Stimulated activated naive CD8-positive, alpha-beta T cell treated with anti-CD3 and anti-CD28 coated beads, Interleukin-15, Interleukin-2, amounts not matched to agents 100 U/mL and 50 U/mL, for 24 hours (primary cell): ENCODE measurements around the gene NALCN.

ENCODE experiments used
- ATAC-seq: fragments of 150-1000 bp; cut with Tn5 transposase; one replicate; pipeline ENCODE4 v1.10.0; 2021
- DNase-seq: peaks from one replicate; pipeline ENCODE4 v3.0.0; 2021

Gene NALCN

GRCh38 chr13:101121608-101122007, 294.7 kb downstream of the NALCN start:
- ATAC-seq = no peak
- no peak for DNase-seq

DNA sequence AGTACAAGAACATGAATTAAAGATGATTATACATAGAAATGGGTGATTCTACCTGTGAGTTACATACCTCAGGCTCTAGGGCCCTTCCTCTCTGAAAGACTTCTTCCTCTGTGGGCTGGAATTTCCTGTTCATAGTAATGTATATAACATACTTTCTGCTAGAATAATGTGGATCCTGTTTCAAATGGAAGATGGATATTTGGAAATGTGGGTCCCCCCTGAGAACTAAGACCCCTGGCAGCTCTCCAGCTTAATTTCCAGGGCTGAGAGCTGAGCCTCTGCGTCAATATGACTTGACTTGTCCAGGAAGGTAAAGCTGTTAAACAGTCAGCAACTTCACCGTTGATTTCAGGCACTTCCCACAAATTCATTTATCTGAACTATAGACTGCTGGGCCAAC, 296.3 kb downstream of the NALCN start:
- no peak for ATAC-seq
- no peak for DNase-seq

DNA sequence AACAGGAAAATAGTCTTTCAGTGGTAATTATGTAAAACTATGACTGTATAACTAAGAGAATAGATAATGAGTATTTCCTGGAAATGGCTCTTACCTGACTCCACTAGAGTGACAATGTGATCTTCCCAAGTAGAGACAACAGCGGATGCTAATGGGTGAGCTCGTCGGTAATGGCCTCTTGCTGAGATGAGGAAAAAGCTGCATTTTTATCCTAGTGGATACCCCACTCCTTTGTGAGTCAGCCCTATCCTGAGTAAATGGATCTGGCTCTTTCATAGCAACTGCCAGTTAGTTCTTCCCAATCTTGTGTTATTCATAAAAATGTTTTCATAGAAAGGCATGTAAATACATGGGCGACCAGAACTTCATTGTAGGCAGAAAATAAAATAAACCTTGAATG, 299.5 kb downstream of the NALCN start:
- ATAC-seq (no peak), DNase-seq (no peak)

GRCh38 chr13:101116341-101116740, 300.0 kb downstream of the NALCN start:
- DNase-seq (no peak), ATAC-seq (no peak)

- no peak for DNase-seq
- no peak for ATAC-seq
Measured at GRCh38 chr13:101115762-101116171, 300.5 kb downstream of the NALCN start.

GRCh38 chr13:101111894-101112293, 304.4 kb downstream of the NALCN start:
- ATAC-seq = no peak

DNA sequence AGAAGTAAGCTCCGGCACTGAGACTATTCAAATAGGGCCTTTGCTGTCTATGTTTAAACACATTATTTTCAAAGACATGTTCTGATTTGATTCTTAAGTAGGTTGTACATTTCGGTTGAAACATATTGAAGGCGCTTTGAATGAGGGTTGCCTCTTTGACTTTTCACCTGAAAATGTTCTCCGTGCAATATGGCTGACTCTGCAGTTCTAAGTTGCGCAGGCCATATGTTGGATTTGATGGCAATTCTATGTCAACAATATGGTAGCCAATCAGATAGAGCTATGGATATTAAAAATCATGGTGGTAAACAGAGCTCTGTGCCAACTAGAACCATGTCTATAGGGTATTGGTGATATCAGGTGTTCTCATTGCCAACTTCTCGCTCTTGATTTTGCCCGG, 307.3 kb downstream of the NALCN start:
- DNase-seq (no peak), ATAC-seq (no peak)

More at GRCh38 chr13:101111894-101112293, 304.4 kb downstream of the NALCN start:
- DNase-seq = no peak

GRCh38 chr13:101098873-101099272, 317.4 kb downstream of the NALCN start:
- ATAC-seq (no peak), DNase-seq (no peak)

GRCh38 chr13:101092985-101093384, 323.3 kb downstream of the NALCN start:
- ATAC-seq = no peak
- DNase-seq = no peak

- no peak for ATAC-seq
- DNase-seq = no peak
Measured at GRCh38 chr13:101090287-101090686, 326.0 kb downstream of the NALCN start.

GRCh38 chr13:101085551-101085950, 330.8 kb downstream of the NALCN start:
- ATAC-seq (no peak), DNase-seq (no peak)

- no peak for ATAC-seq
- no peak for DNase-seq
Measured at GRCh38 chr13:101082441-101082840, 333.9 kb downstream of the NALCN start.

DNA sequence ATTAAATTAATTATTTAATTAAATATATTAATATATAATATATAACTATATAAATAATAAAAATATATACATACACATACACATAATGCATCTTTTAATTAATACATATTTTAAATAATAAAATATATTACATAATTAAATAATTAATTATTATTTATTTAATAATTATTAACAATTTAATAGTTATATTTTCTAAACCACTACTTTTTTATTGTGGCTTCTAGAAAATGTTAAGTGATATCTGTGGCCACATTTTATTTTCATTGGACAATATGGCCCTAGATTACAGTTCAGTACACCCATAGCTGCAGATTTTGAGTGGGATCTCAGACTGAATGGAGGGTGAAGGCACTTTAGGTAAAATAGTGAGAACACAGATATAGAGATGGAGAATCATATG, 335.7 kb downstream of the NALCN start:
- no peak for ATAC-seq
- no peak for DNase-seq

GRCh38 chr13:101065329-101065728, 351.0 kb downstream of the NALCN start:
- no peak for ATAC-seq
- DNase-seq = no peak

DNA sequence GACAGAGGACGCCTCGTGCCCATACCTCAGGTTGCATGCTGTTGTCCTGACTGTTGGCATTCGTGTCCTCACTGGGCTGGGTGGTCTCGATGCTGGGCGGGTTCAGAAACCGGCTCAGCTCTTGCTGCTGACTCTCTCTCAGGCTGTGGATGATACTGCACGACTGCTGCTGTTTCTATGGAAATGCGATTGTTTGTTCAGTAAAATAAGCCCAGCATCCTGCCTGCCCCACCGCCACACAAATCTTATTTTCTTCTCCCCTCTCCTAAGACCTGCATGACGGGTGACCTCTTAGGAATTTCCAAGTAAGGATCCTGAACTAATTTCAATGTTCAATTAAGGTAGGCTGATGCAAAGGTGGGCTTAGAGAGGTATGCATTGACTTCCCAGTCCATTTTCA, 356.5 kb downstream of the NALCN start:
- no peak for DNase-seq
- ATAC-seq = no peak

DNA sequence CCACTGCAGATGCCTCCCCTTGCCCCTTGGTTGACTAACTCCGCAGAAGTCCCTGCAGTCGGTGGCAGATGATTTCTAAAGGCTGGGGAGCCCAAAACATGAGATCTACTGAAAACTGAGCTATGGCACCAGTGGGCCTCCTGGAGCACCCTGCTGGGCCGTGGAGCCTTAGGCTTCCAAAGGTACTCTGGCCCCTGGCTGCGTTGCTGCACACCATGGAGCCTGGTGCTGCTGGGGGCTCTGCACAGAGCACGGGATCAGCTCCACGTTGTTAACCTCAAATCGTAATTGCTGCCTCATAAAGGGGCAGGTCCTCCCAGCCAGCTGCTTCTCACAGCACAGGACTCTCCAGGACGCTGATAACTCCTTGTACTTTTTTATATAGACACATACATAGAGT, 357.5 kb downstream of the NALCN start:
- no peak for ATAC-seq

DNA sequence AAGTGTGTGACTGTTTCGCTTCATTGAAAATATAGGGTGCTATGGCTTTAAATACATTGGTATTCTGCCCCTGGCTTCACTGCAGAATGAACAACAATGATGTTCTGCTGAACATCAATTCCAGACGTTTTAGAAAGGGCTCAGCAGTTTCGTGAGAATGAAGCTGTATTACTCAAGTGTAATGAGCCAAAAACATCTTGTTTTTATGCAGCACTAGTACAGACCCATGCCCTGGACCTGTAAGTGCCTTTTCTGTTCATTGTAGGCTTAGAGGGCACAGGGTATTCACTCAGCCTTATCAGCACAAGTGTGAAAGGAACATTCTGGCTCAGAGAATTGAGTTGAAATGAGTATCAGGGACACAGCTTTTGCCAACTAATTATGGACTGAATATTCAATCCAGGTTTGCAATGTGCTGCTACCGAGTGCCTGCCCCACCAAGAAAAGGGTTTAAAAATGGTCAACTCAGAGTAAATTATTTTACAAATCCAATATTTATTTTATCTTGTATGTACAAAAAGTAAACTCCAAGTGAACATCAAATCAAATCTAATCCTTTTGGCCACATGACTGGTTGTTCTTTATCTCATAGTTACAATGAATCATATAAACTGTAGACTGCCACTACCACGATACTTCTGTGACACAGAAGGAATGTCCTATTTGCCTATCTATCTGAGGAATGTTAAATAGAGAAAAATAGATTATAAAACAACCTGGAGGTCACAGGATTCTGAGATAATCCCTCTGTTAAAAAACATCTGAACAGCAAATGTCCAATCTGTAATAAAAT, 362.8 kb downstream of the NALCN start:
- ATAC-seq (no peak), DNase-seq (no peak)

More for the DNA sequence above, 357.5 kb downstream of the NALCN start:
- DNase-seq = no peak

GRCh38 chr13:101049166-101049850, 367.0 kb downstream of the NALCN start:
- ATAC-seq (no peak), DNase-seq (no peak)

DNA sequence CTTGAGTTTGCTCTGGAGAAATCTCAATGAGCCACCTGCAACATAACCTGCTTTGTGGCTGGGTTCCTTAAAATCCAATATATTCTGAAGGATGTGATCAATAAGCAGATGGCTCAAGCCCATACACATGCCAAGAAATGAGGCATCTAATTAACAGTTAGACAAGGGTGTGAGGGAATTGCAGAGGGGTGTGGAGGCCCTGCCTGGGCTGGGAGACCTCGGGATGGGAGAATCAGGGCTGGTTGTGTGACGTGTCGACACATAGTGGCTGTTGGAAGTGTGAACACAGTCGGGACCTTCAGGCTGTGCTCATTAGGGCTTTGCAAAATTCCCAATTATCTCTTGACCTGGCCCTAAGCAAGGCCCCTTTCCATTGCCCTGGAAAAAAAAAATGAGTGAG, 379.8 kb downstream of the NALCN start:
- DNase-seq (no peak), ATAC-seq (no peak)

DNA sequence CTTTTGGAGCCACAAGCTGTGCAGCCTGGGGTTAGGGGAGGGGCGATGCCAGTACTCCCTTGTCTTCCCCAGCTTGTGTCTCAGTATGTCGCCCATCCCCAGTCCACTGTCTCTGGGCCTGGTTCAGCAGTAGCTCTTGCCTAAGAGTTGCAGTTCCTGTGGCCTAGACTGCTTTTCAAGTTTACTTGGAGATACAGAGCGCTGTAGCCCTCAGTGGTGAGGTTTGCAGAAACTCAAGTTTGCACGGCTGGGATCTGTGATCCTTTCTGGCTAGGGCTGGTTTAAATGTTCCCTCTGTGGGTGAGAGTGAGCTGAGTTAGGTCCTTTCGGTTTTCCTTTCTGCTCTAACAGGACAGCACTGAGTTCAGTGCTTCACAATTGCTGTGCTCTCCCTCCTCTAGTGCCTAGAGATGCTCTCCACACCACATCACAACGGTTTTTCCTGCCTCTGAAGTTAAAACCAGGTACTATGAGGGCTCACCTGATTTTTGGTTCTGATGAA, 381.1 kb downstream of the NALCN start:
- DNase-seq (no peak), ATAC-seq (no peak)

DNA sequence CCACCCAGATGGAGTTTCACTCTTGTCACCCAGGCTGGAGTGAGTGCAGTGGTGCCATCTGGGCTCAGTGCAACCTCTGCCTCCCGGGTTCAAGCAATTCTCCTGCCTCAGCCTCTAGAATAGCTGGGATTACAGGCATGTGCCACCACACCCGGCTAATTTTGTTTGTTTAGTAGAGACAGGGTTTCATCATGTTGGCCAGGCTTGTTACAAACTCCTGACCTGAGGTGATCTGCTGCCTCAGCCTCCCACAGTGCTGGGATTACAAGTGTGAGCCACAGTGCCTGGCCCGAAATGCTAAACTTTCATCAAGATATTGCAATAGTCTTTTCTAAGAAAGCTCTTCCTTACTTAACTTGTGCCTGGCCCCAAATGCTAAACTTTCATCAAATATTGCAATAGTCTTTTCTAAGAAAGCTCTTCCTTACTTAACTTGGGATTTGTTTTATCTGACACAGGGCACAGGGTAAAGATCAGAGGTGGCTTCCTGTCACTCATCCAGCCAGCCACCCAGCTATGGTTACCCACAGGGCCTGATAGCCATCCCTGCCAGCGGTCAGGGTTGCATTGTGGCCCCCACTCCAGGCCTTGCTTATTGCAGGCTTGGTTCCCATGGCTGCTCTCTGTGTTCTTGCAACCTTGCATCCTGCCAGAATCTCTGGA, 389.4 kb downstream of the NALCN start:
- ATAC-seq (no peak), DNase-seq (no peak)

GRCh38 chr13:101026328-101026727, 390.0 kb downstream of the NALCN start:
- DNase-seq (no peak), ATAC-seq (no peak)

DNA sequence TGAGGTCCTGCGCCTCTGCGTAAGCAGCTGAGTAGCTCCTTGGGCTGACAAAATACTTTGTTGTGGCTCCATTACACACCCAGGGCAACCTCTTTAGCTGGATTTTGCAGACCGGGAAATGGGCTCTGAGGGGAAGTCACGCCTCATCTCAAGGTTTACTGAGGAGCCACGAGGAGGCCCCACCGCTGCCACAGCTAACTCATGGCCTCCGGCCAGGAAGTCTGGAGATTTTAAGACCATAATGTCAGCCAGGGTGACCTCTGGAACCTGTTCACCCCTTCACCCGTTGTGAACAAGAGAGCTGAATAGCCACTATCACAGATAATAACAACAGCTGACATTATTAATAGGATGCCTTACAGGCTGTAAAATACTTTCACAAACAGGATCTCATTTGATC, 390.4 kb downstream of the NALCN start:
- no peak for DNase-seq
- ATAC-seq = no peak
